Spleen (tissue), 7 donors: Measurements from ENCODE around the gene TNKS1BP1.

Experiments
- POLR2A ChIP-seq, 3 donors: fragments of 450-650 bp; IDR thresholded peaks; one replicate each; pipeline ENCODE4 v1.5.1; 2017; ENCODE audit warnings: antibody characterized with exemption in 3 of 3, mild to moderate bottlenecking in 1 of 3
- POLR2AphosphoS5 ChIP-seq, 3 donors: sonication (generic); formaldehyde crosslinking; IDR thresholded peaks; one replicate each; pipeline ENCODE4 v1.5.1; 2017; ENCODE audit warnings: antibody characterized with exemption in 3 of 3
- TF ChIP-seq, protein P1 (sequence below), 11 experiments: fragments of 200-600 bp in 7 of 11; fragments of 450-650 bp in 4 of 11; sonication (generic) in 4 of 11; IDR thresholded peaks in 8 of 11; conservative IDR thresholded peaks in 3 of 11; 1 replicate in 7 of 11; 2 replicates in 4 of 11; pipeline versions ENCODE4 v1.4.0 to v1.8.0; 2016 to 2021; ENCODE audit warnings: antibody characterized with exemption in 11 of 11, inconsistent platforms in 4 of 11, mild to moderate bottlenecking in 1 of 11
- donor health status: DM: no; HTN: no; CAD: no; lungs with moderate emphysema.
- donor health status: DM: no; HTN: no; CAD: no.
- donor health status: DM: no; HTN: no; CAD: no.

DNA sequence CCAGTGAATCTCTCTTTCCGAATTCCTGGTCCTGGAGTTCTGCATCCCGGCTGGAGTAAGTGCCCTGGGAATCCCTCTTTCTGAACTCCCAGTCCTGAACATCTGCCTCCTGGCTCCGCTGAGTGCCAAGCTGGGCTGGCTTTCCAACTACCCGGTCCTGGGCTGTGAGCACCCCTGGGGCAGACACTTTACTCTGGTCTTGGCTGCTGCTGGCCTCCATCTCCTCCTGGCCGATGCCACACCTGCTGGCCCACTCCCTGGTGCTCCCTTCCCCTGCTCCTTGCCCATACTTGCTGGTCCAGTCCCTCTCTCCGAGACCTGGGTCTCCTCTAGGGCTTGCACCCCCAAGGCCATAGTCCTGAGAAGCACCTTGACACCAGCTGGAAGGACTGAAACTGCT is 14.7 kb downstream of the TNKS1BP1 start:
- TF ChIP-seq POLR2AphosphoS5 (IDR thresholded peaks at IDR 0.05) (no peak), POLR2A (IDR thresholded peaks at IDR 0.05) (no peak)
- TF ChIP-seq, protein P1, sequence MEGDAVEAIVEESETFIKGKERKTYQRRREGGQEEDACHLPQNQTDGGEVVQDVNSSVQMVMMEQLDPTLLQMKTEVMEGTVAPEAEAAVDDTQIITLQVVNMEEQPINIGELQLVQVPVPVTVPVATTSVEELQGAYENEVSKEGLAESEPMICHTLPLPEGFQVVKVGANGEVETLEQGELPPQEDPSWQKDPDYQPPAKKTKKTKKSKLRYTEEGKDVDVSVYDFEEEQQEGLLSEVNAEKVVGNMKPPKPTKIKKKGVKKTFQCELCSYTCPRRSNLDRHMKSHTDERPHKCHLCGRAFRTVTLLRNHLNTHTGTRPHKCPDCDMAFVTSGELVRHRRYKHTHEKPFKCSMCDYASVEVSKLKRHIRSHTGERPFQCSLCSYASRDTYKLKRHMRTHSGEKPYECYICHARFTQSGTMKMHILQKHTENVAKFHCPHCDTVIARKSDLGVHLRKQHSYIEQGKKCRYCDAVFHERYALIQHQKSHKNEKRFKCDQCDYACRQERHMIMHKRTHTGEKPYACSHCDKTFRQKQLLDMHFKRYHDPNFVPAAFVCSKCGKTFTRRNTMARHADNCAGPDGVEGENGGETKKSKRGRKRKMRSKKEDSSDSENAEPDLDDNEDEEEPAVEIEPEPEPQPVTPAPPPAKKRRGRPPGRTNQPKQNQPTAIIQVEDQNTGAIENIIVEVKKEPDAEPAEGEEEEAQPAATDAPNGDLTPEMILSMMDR (IDR thresholded peaks at IDR 0.05 in 8 of 11, conservative IDR thresholded peaks at IDR 0.05 in 3 of 11): no peak
